ENCODE data around the gene ASTN2.

The ASTN2 gene

DNA sequence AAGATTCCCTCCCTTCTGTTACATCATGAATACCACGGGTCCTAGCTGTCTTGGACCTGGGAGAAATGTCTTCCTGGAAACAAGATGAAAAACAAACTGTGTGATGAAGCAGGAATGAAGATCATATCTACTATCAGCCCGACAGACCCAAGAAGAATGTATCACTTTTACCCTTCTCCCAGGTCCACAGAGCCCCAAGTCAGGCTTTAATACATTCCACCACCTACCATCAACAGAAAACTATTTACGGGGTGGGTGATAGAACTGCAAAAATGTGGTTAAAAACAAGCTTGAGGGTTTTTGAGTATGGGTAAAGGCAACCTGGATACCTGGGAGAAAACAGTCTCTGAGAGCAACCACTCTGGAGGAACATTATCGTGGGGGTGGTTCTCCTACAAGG lies 400.8 kb downstream of the ASTN2 start:
- no peak for DNase-seq (ENCODE audit: low spot score)

- DNase-seq (ENCODE audit: low spot score): no peak
Measured at GRCh38 chr9:117013440-117013995, 401.3 kb downstream of the ASTN2 start.

- DNase-seq (ENCODE audit: low spot score): no peak
Measured at GRCh38 chr9:117010061-117010460, 404.8 kb downstream of the ASTN2 start.

DNA sequence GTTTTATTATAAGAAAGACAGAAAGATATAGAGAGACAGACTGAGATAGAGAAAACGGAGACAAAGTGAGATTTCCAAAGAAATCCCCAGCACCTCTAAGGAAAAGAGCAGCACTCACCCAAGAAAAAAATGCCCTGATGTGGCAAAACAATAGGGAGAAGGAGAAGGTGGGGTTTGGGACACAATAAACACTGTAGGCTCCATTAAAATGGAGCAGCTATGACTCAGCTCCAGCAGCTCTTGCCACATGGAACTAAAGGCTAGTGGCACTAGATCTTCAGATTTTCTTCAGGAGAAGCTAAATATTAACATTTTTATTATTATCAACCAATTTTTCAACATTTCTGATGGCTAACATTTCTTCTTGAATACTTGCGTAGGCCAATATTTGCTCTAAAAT lies 406.0 kb downstream of the ASTN2 start:
- no peak for DNase-seq (ENCODE audit: low spot score)

GRCh38 chr9:117008461-117008860 lies 406.4 kb downstream of the ASTN2 start:
- DNase-seq (ENCODE audit: low spot score): no peak

DNA sequence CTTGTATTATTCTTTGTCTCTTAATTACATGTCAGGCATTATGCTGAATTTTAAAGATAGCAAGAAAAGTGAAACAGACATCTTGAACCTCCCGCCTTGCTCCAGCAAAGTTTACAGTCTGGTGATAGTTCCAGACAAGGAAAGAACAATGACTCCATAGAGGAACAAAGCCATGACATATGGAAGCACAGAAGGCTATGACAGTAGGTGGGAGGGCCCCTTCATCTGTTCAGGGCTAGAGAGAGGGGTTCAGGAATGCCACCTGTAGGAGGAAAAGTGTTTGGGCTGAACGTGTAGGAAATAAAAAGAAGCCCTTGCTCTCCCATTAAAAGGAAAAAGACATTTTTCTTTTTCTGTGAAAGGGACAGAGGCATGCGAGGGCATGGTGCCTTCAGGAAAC lies 412.2 kb downstream of the ASTN2 start:
- DNase-seq (ENCODE audit: low spot score): no peak

- DNase-seq (ENCODE audit: low spot score): no peak
Measured at GRCh38 chr9:117000834-117001233, 414.0 kb downstream of the ASTN2 start.

DNA sequence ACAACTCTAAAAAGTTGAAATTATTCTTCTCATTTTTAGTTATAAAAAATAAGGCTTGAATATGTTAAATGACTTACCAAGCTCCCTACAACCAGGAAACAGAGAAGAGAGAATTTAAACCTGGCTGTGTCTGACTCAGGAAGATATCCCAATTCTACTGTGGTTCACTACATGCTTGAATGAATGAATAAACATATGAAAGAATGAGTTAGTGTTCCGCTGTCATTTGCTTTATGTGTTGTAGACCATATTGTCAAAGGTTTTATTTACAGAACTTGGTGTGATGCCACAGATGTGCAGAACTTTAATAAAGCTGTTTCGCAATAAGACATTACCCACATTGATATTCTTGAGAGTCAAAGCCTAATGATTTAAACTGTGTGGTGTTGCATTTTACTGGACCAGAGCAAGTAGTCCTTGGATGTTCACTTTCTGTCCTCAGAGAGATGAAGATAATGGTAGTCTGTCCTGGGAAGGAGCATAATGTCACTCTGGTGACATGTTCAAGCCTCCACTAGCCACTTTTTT lies 414.6 kb downstream of the ASTN2 start:
- DNase-seq (ENCODE audit: low spot score): no peak

GRCh38 chr9:116998305-116998704 lies 416.6 kb downstream of the ASTN2 start:
- DNase-seq (ENCODE audit: low spot score): no peak

- DNase-seq (ENCODE audit: low spot score): no peak
Measured at GRCh38 chr9:116992865-116993264, 422.0 kb downstream of the ASTN2 start.

GRCh38 chr9:116991051-116991450 lies 423.8 kb downstream of the ASTN2 start:
- DNase-seq (ENCODE audit: low spot score): no peak

GRCh38 chr9:116990592-116990991 lies 424.3 kb downstream of the ASTN2 start:
- no peak for DNase-seq (ENCODE audit: low spot score)

GRCh38 chr9:116987721-116988485 lies 427.0 kb downstream of the ASTN2 start:
- DNase-seq (ENCODE audit: low spot score): no peak

- DNase-seq (ENCODE audit: low spot score): no peak
Measured at GRCh38 chr9:116986015-116986414, 428.8 kb downstream of the ASTN2 start.

GRCh38 chr9:116985596-116985995 lies 429.3 kb downstream of the ASTN2 start:
- no peak for DNase-seq (ENCODE audit: low spot score)

DNA sequence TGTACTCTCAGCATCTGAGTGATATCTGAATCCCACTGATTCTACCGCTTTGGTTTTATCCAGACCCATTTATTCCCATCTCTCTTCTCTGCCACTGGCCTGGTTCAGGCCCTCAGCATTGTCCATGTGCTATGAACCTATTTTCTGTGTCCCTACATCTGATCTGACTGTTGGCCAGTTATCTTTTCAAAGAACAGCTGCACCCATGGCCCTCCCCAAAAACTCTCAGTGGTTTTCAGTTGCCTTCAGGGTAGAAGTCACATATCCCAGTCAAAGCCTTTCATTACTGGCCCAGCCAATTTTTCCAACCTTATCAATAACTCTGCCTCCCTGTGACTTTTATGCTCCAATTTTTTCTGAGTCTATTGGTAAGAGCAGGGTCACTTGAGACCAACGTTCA lies 430.7 kb downstream of the ASTN2 start:
- no peak for DNase-seq (ENCODE audit: low spot score)

DNA sequence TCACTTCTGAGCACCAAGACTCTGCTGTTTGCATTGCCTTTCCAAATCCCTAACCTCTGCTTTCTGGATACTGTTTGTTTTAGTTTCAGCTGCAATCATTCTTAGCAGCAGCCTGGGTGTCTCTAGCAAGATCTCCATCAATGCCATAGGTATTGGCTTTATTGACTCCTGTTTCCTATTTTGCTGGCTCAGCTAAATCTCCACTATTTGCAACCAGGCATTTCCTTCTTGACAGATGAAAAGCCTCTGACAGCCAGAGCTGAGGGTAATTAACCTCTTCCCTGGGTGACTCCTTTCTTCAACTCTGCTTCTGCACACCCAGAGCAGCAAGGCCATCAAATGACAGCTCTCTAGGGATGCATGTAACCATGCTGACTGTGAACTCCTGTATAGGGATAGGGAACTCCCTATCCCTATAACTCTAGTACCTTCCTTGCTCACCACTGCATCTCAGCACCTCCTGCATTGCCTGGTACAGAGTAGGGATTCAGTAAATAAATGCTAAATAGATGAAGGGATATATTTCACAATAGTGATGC lies 434.2 kb downstream of the ASTN2 start:
- no peak for DNase-seq (ENCODE audit: low spot score)

- DNase-seq (ENCODE audit: low spot score): no peak
Measured at GRCh38 chr9:116979456-116979855, 435.4 kb downstream of the ASTN2 start.

DNA sequence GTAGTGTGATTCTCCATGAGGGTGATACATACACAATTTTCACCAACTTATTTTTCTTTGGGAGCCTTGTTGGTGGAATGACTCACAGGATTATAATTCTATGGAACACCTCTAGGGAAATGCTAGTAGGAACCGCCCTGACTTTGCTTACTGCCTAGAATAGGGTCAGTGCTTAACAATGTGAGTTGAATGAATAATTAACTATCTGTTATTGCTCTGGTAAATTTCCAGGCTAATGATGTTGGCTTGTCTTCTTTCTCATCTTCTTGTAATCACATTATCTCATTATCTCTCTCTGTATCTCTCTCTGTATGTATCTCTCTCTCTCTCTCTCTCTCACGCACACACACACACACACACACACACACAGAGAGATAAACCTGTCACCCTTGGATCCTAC lies 436.7 kb downstream of the ASTN2 start:
- DNase-seq (ENCODE audit: low spot score): no peak

- no peak for DNase-seq (ENCODE audit: low spot score)
Measured at GRCh38 chr9:116975126-116975525, 439.7 kb downstream of the ASTN2 start.

- DNase-seq (ENCODE audit: low spot score): no peak
Measured at GRCh38 chr9:116966199-116966598, 448.7 kb downstream of the ASTN2 start.

GRCh38 chr9:116964258-116964657 lies 450.6 kb downstream of the ASTN2 start:
- no peak for DNase-seq (ENCODE audit: low spot score)

- peak; percentile 14 for DNase-seq (ENCODE audit: low spot score)
Measured at GRCh38 chr9:116959809-116960208, 455.0 kb downstream of the ASTN2 start.
